Measurements from ENCODE around the gene SUV39H1.
"Not testable (repeated sequence)": the region's sequence is repeated elsewhere in the genome, so short reads cannot be mapped to it uniquely, and the experiment has no call there.

DNA sequence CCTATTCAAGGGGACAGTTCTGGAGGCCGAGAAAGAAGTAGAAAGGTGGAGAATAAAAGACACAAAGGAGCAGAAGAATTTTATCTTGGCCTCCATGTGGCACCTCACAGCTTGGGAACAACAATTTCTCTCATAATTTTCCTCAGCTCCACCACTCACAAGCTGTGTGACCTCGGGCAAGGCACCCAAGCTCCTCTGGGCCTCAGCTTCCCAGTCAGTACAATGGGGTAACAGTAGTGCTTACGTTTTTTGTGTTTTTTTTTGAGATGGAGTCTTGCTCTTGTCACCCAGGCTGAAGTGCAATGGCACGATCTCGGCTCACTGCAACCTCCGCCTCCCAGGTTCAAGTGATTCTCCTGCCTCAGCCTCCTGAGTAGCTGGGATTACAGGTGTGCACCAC lies 15.6 kb upstream of the SUV39H1 start:
- not testable (repeated sequence) for TF ChIP-seq POLR2A, POLR2AphosphoS5, EP300 (IDR thresholded peaks at IDR 0.05)
- TF ChIP-seq, protein P1, sequence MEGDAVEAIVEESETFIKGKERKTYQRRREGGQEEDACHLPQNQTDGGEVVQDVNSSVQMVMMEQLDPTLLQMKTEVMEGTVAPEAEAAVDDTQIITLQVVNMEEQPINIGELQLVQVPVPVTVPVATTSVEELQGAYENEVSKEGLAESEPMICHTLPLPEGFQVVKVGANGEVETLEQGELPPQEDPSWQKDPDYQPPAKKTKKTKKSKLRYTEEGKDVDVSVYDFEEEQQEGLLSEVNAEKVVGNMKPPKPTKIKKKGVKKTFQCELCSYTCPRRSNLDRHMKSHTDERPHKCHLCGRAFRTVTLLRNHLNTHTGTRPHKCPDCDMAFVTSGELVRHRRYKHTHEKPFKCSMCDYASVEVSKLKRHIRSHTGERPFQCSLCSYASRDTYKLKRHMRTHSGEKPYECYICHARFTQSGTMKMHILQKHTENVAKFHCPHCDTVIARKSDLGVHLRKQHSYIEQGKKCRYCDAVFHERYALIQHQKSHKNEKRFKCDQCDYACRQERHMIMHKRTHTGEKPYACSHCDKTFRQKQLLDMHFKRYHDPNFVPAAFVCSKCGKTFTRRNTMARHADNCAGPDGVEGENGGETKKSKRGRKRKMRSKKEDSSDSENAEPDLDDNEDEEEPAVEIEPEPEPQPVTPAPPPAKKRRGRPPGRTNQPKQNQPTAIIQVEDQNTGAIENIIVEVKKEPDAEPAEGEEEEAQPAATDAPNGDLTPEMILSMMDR (IDR thresholded peaks at IDR 0.05) = not testable (repeated sequence)

Data from suprapubic skin (tissue), 4 donors.